IMR-90 (cell line): ENCODE data around the gene TAF1D. TPM values are rescaled to one million over a fixed set of nuclear protein-coding genes. Genes with fewer than 3 reads are reported as not detected.

Experiments used
- ATAC-seq: fragments of 200-7000 bp; cut with Tn5 transposase; 2 replicates; pipeline ENCODE4 v1.9.1; 2020; ENCODE audit warnings: low read depth, mild to moderate bottlenecking, moderate library complexity
- BruUV-seq: library from RNA; stranded (reverse); fragments of 400-500 nt; replicated peaks from 2 replicates; lab custom pipeline; 2021; lab: Mats Ljungman, UMichigan
- CTCF ChIA-PET: fragments of 300-600 bp; formaldehyde crosslinking; extraction: SDS; loops from one replicate; lab custom pipeline; 2021; ENCODE audit warnings: antibody characterized with exemption; lab: Yijun Ruan, JAX
- POLR2A ChIA-PET: fragments of 300-600 bp; sonication (Branson Sonifier 250); formaldehyde crosslinking; loops from one replicate; lab custom pipeline; 2022; ENCODE audit warnings: antibody characterized with exemption; ENCODE audit not compliant: unreplicated experiment; lab: Charles Lee
- DNase-seq: peaks from one replicate; pipeline ENCODE4 v3.0.0; 2013
- H2AFZ ChIP-seq: replicated peaks from 2 replicates; pipeline ENCODE3; 2013; ENCODE audit warnings: low read length, mild to moderate bottlenecking; ENCODE audit not compliant: poor library complexity
- H2AK5ac ChIP-seq: 2 replicates; pipeline ENCODE4 v1.6.1; 2013; ENCODE audit warnings: low read depth, low read length, inconsistent platforms
- H2AK9ac ChIP-seq: replicated peaks from 2 replicates; pipeline ENCODE3; 2013; ENCODE audit warnings: mild to moderate bottlenecking, low read depth, low read length, moderate library complexity; ENCODE audit not compliant: poor library complexity
- H2BK120ac ChIP-seq: 2 replicates; pipeline ENCODE4 v1.6.1; 2013; ENCODE audit warnings: low read depth, low read length, inconsistent platforms
- H2BK15ac ChIP-seq: 3 replicates; pipeline ENCODE4 v1.6.1; 2013; ENCODE audit warnings: low read depth, low read length, inconsistent platforms
- H2BK20ac ChIP-seq: 2 replicates; pipeline ENCODE4 v1.6.1; 2013; ENCODE audit warnings: low read depth, mild to moderate bottlenecking, inconsistent platforms, low read length, moderate library complexity
- H2BK5ac ChIP-seq: 2 replicates; pipeline ENCODE4 v1.6.1; 2013; ENCODE audit warnings: mild to moderate bottlenecking, low read depth, low read length, inconsistent platforms; ENCODE audit not compliant: poor library complexity, severe bottlenecking
- H3K14ac ChIP-seq: replicated peaks from 2 replicates; pipeline ENCODE4 v1.6.1; 2013; ENCODE audit warnings: low read depth, low read length, inconsistent platforms
- H3K18ac ChIP-seq: 2 replicates; pipeline ENCODE4 v1.6.1; 2013; ENCODE audit warnings: low read depth, low read length, control low read depth
- H3K23ac ChIP-seq: 2 replicates; pipeline ENCODE4 v1.6.1; 2013; ENCODE audit warnings: low read depth, low read length, inconsistent platforms
- H3K27ac ChIP-seq: 2 replicates; pipeline ENCODE4 v1.5.1; 2013; ENCODE audit warnings: mild to moderate bottlenecking, control low read depth, low read length; ENCODE audit not compliant: insufficient read depth
- H3K27me3 ChIP-seq: 2 replicates; pipeline ENCODE4 v1.6.1; 2013; ENCODE audit warnings: low read length; ENCODE audit not compliant: control insufficient read depth, insufficient read depth
- H3K36me3 ChIP-seq: 2 replicates; pipeline ENCODE4 v1.6.1; 2013; ENCODE audit warnings: low read length, mixed read lengths; ENCODE audit not compliant: control insufficient read depth, insufficient read depth
- H3K4ac ChIP-seq: 2 replicates; pipeline ENCODE4 v1.6.1; 2013; ENCODE audit warnings: low read depth, low read length, inconsistent platforms
- H3K4me1 ChIP-seq: 2 replicates; pipeline ENCODE4 v1.6.1; 2013; ENCODE audit warnings: low read length, mixed read lengths; ENCODE audit not compliant: control insufficient read depth, insufficient read depth
- H3K4me2 ChIP-seq: 2 replicates; pipeline ENCODE4 v1.6.1; 2013; ENCODE audit warnings: low read depth, mild to moderate bottlenecking, control low read depth, low read length, moderate library complexity
- H3K4me3 ChIP-seq: 2 replicates; pipeline ENCODE4 v1.5.1; 2013; ENCODE audit warnings: low read depth, mild to moderate bottlenecking, control low read depth, low read length, moderate library complexity; ENCODE audit not compliant: insufficient read depth
- H3K56ac ChIP-seq: 2 replicates; pipeline ENCODE4 v1.6.1; 2013; ENCODE audit warnings: low read length, inconsistent platforms; ENCODE audit not compliant: insufficient read depth; ENCODE audit errors: extremely low read depth
- H3K79me1 ChIP-seq, 2 experiments: 2 replicates each; pipeline ENCODE4 v1.6.1; 2013; ENCODE audit warnings: low read length in 2 of 2, inconsistent platforms in 1 of 2, low read depth in 1 of 2
- H3K9ac ChIP-seq: 2 replicates; pipeline ENCODE4 v1.6.1; 2013; ENCODE audit warnings: low read depth, low read length, control low read depth
- H3K9me1 ChIP-seq: 2 replicates; pipeline ENCODE4 v1.6.1; 2013; ENCODE audit warnings: low read length, inconsistent platforms; ENCODE audit not compliant: insufficient read depth
- H3K9me3 ChIP-seq: 2 replicates; pipeline ENCODE4 v1.6.1; 2013; ENCODE audit warnings: low read length; ENCODE audit not compliant: control insufficient read depth, insufficient read depth
- H4K20me1 ChIP-seq: 2 replicates; pipeline ENCODE4 v1.6.1; 2013; ENCODE audit warnings: low read length, inconsistent platforms; ENCODE audit not compliant: insufficient read depth
- H4K5ac ChIP-seq: 2 replicates; pipeline ENCODE4 v1.6.1; 2013; ENCODE audit warnings: mild to moderate bottlenecking, low read depth, low read length, control low read depth
- H4K8ac ChIP-seq, 2 experiments: 2 replicates each; pipeline ENCODE4 v1.6.1; 2013; ENCODE audit warnings: low read depth in 2 of 2, low read length in 2 of 2, control low read depth in 1 of 2, inconsistent platforms in 1 of 2
- H4K91ac ChIP-seq: 2 replicates; pipeline ENCODE4 v1.6.1; 2013; ENCODE audit warnings: low read depth, low read length, inconsistent platforms; ENCODE audit not compliant: insufficient read depth
- BHLHE40 ChIP-seq: fragments of 150-350 bp; IDR thresholded peaks from 2 replicates; pipeline ENCODE4 v1.6.1; 2016; ENCODE audit warnings: mild to moderate bottlenecking, low read depth, low read length
- CEBPB ChIP-seq: IDR thresholded peaks from 2 replicates; pipeline ENCODE4 v1.6.1; 2012; ENCODE audit warnings: low read depth, low read length, improper control_type of control experiment
- CHD1 ChIP-seq: IDR thresholded peaks from 2 replicates; pipeline ENCODE4 v1.6.1; 2012; ENCODE audit warnings: low read depth, low read length, improper control_type of control experiment
- CTCF ChIP-seq: conservative IDR thresholded peaks from 2 replicates; pipeline ENCODE4 v1.5.1; 2012; ENCODE audit warnings: mild to moderate bottlenecking, low read depth, low read length, improper control_type of control experiment
- ELK1 ChIP-seq: fragments of 150-350 bp; IDR thresholded peaks from 2 replicates; pipeline ENCODE4 v1.6.1; 2016; ENCODE audit warnings: low read depth, mild to moderate bottlenecking, low read length, moderate library complexity, borderline replicate concordance
- FOS ChIP-seq: fragments of 150-350 bp; IDR thresholded peaks from 2 replicates; pipeline ENCODE4 v1.6.1; 2016; ENCODE audit warnings: low read depth, low read length
- MAFK ChIP-seq: IDR thresholded peaks from 2 replicates; pipeline ENCODE4 v1.6.1; 2012; ENCODE audit warnings: low read depth, low read length, improper control_type of control experiment
- MAZ ChIP-seq: IDR thresholded peaks from 2 replicates; pipeline ENCODE4 v1.6.1; 2012; ENCODE audit warnings: low read depth, mild to moderate bottlenecking, low read length, improper control_type of control experiment, moderate library complexity, borderline replicate concordance
- MXI1 ChIP-seq: IDR thresholded peaks from 2 replicates; pipeline ENCODE4 v1.6.1; 2012; ENCODE audit warnings: low read depth, mild to moderate bottlenecking, low read length, moderate library complexity, borderline replicate concordance
- NFE2L2 ChIP-seq: fragments of 150-350 bp; IDR thresholded peaks from 2 replicates; pipeline ENCODE4 v1.6.1; 2016; ENCODE audit warnings: low read depth, mild to moderate bottlenecking, low read length
- POLR2A ChIP-seq: IDR thresholded peaks from 2 replicates; pipeline ENCODE4 v1.6.1; 2012; ENCODE audit warnings: mild to moderate bottlenecking, low read depth, low read length
- RCOR1 ChIP-seq: IDR thresholded peaks from 2 replicates; pipeline ENCODE4 v1.6.1; 2012; ENCODE audit warnings: mild to moderate bottlenecking, low read length, improper control_type of control experiment; ENCODE audit not compliant: insufficient replicate concordance
- RFX5 ChIP-seq: IDR thresholded peaks from 2 replicates; pipeline ENCODE4 v1.8.0; 2012; ENCODE audit warnings: low read depth, mild to moderate bottlenecking, low read length, moderate library complexity
- SMC3 ChIP-seq: fragments of 150-350 bp; IDR thresholded peaks from 2 replicates; pipeline ENCODE4 v1.6.1; 2016; ENCODE audit warnings: low read depth, mild to moderate bottlenecking, antibody characterized with exemption, low read length, moderate library complexity
- USF2 ChIP-seq: fragments of 150-350 bp; IDR thresholded peaks from 2 replicates; pipeline ENCODE4 v1.6.1; 2017; ENCODE audit warnings: mild to moderate bottlenecking, antibody characterized with exemption, low read length, low read depth
- WGBS, 2 experiments: methylation state at CpG; one replicate each; pipeline versions ENCODE4 v1.1.5 to v1.1.7; 2013; ENCODE audit warnings: missing lambda C conversion rate in 2 of 2; ENCODE audit not compliant: insufficient read length in 1 of 2; ENCODE audit errors: extremely low coverage in 2 of 2; 5-methylcytosine and 5-hydroxymethylcytosine counted together
- dilution Hi-C: fragments of 300-500 bp; cut with HindIII; formaldehyde crosslinking; loops from one replicate; pipeline ENCODE4 v1.14.3; 2018; ENCODE audit warnings: low sequenced_read_pairs; ENCODE audit not compliant: unreplicated experiment
- in situ Hi-C: fragments of 300-500 bp; cut with MboI; formaldehyde crosslinking; loops from 3 replicates; pipeline ENCODE4 v1.14.3; 2019; ENCODE audit warnings: low sequenced_read_pairs, inconsistent platforms, mixed read lengths
- intact Hi-C: fragments of 100-400 bp; cut with micrococcal nuclease; formaldehyde crosslinking; loops from 2 replicates; pipeline ENCODE4 v1.10.0; 2022
- polyA plus RNA-seq, 3 experiments: library from polyadenylated mRNA; depleted of rRNA; stranded (reverse); fragments of >200 nt; gene quantifications; 2 replicates each; pipeline ENCODE4 v1.2.3, GENCODE V29; 2012; ENCODE audit warnings: low replicate concordance in 1 of 3
- total RNA-seq: library from RNA; depleted of rRNA; stranded (reverse); fragments of >200 nt; gene quantifications from 2 replicates; pipeline ENCODE4 v1.2.3, GENCODE V29; 2012

Gene TAF1D
- total and polyA plus RNA-seq, 2 of the 4 experiments (the other 2 are of a cell fraction) = 56.8 to 133 TPM

- Histone ChIP-seq H3K79me1 (peaks cover 11 to 33% of the 10 kb centered on the region in 2 experiments; a peak in 2 of 4 replicates), H2AK9ac (no peak overlapping the region), H3K14ac (no peak overlapping the region), H3K4me1 (peaks cover 11% of the 10 kb centered on the region), H3K9ac (no peak overlapping the region), H3K4me2 (no peak overlapping the region), H3K9me3 (no peaks in the 10 kb centered on the region), H2AFZ (no peak overlapping the region), H3K4me3 (no peak overlapping the region), H3K4ac (no peak overlapping the region), H3K27me3 (no peaks in the 10 kb centered on the region), H3K23ac (no peak overlapping the region), H3K9me1 (no peaks in the 10 kb centered on the region; the same call in 1 of the 2 replicates), H4K91ac (no peak overlapping the region), H3K36me3 (peaks cover 47% of the 10 kb centered on the region), H3K27ac (peak overlapping the region; percentile 23; the same call in 1 of the 2 replicates), H2AK5ac (no peak overlapping the region), H4K5ac (no peak overlapping the region), H4K8ac (no peak overlapping the region), H2BK120ac (no peak overlapping the region), H2BK20ac (no peak overlapping the region), H3K18ac (no peak overlapping the region), H2BK5ac (peak overlapping the region; percentile 17), H2BK15ac (no peak overlapping the region), H3K56ac (no peak overlapping the region), H4K20me1 (peaks cover 79% of the 10 kb centered on the region)
- TF ChIP-seq MAFK (no peak), CHD1 (no peak), ELK1 (no peak), BHLHE40 (no peak), NFE2L2 (no peak), CEBPB (no peak), MAZ (no peak), SMC3 (no peak), USF2 (no peak), RFX5 (no peak), POLR2A (no peak; the same call in 1 of the 2 replicates), FOS (no peak), RCOR1 (no peak), CTCF (no peak), MXI1 (no peak)
- ChIA-PET CTCF (no interaction called here), POLR2A (no interaction called here)
- BruUV-seq = no TSS peak
- in situ Hi-C loops (loop anchor here (10.0 kb wide), 1 partner anchor 401 kb away; no protein-coding TSS in a partner anchor), dilution Hi-C loops (no loop called here), intact Hi-C loops (no loop called here)
- ATAC-seq = no peak
- 83% methylated on average over 1 of the region's 6 CpGs; no CpG with 5 or more reads in 1 of the 2 experiments for WGBS, 2 experiments
- DNase-seq = no peak
These were observed 7.8 kb downstream of the TAF1D start for GRCh38 chr11:93733474-93733873.
